Activated B cell treated with CpG ODN at 0.5 μM for 24 hours (primary cell): ENCODE measurements around the gene CCL19. TPM values are rescaled to one million over a fixed set of nuclear protein-coding genes. Genes with fewer than 3 reads are reported as not detected.
"Not testable (repeated sequence)": the region's sequence is repeated elsewhere in the genome, so short reads cannot be mapped to it uniquely, and the experiment has no call there.

Source experiments
- ATAC-seq: fragments of 200-7000 bp; cut with Tn5 transposase; one replicate; pipeline ENCODE4 v1.10.0; 2021; ENCODE audit warnings: low read depth, mild to moderate bottlenecking, moderate library complexity
- CTCF ChIA-PET: fragments of 350-600 bp; sonication (Branson Sonifier 250); formaldehyde crosslinking; loops from one replicate; lab custom pipeline; 2021; ENCODE audit warnings: antibody characterized with exemption; lab: Charles Lee
- POLR2A ChIA-PET: fragments of 350-600 bp; sonication (Branson Sonifier 250); formaldehyde crosslinking; loops from one replicate; lab custom pipeline; 2021; ENCODE audit warnings: antibody characterized with exemption; lab: Charles Lee
- DNase-seq: peaks from one replicate; pipeline ENCODE4 v3.0.0; 2022
- H3K27ac Mint-ChIP-seq: one replicate; pipeline ENCODE4 v1.8.0; 2020; ENCODE audit warnings: mixed read lengths
- H3K27me3 Mint-ChIP-seq: one replicate; pipeline ENCODE4 v1.8.0; 2021; ENCODE audit warnings: mixed read lengths
- H3K36me3 Mint-ChIP-seq: one replicate; pipeline ENCODE4 v1.8.0; 2021; ENCODE audit warnings: low read depth, mixed read lengths
- H3K4me1 Mint-ChIP-seq: one replicate; pipeline ENCODE4 v1.8.0; 2021; ENCODE audit warnings: mixed read lengths
- H3K4me3 Mint-ChIP-seq: one replicate; pipeline ENCODE4 v1.8.0; 2020; ENCODE audit warnings: mild to moderate bottlenecking, mixed read lengths
- H3K9me3 Mint-ChIP-seq: one replicate; pipeline ENCODE4 v1.8.0; 2020; ENCODE audit warnings: mixed read lengths
- intact Hi-C: fragments of 100-400 bp; cut with micrococcal nuclease; formaldehyde crosslinking; loops from one replicate; pipeline ENCODE4 v1.15.1; 2024
- total RNA-seq: library from RNA; stranded (reverse); gene quantifications from 2 replicates; pipeline ENCODE4 v1.2.3, GENCODE V29; 2022
- TF ChIP-seq, protein P1 (sequence below): fragments of 200-600 bp; IDR thresholded peaks from one replicate; pipeline ENCODE4 v1.8.0; 2022; ENCODE audit warnings: antibody characterized with exemption, mild to moderate bottlenecking

CCL19 gene
- total RNA-seq, result not detected in 2 replicates

DNA sequence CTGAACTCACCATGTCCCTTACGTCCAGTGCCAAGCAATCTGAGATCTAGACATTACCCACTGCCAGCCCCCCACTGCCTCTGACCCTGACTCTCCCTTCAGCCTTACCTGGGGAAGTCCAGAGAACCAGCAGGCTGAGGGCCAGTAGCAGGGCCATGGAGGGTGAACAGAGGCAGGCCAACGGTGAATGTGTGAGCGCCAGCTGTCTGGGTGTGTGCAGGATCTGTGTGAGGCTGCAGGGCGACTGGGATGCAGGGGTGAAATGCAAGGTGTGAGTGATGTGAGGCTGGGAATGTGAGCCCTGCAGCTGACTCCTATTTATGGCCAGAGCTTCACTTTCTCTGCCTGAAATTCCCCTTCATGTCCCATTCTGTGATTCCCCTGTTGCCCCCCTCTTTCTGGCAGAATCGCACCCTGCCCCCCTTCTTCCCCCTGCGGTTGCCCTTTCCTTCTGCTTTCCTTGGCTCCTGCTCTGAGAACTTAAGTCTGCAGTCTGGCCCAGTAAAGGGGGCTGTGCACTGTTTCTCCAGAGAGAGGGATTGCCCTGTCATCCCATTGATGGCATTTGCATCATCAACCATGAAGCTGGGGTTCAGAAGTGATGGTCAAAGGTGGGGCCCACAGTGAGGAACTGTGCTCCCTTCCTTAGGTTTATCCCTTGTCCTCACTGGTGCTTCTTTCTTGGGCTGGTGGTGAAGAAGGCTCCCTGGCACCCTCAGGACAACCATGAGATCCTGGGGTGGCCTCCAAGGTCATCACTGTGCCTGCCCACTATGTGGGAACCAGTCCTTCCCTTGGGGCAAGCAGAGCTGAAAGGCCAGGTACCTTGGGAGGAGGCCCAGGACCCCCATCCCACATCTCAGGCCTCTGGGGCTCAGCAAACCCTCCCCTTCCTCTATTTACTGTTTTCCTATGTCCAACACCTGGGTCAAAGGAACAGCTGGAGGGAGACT lies at the start of gene CCL19:
Gene CCL19, minus strand, starts transcription at position 294 of the 953 bp plus-strand sequence. Its CDS starts 137 bp downstream, at position 157.
- ATAC-seq (no peak), DNase-seq (no peak)
- TF ChIP-seq, protein P1, sequence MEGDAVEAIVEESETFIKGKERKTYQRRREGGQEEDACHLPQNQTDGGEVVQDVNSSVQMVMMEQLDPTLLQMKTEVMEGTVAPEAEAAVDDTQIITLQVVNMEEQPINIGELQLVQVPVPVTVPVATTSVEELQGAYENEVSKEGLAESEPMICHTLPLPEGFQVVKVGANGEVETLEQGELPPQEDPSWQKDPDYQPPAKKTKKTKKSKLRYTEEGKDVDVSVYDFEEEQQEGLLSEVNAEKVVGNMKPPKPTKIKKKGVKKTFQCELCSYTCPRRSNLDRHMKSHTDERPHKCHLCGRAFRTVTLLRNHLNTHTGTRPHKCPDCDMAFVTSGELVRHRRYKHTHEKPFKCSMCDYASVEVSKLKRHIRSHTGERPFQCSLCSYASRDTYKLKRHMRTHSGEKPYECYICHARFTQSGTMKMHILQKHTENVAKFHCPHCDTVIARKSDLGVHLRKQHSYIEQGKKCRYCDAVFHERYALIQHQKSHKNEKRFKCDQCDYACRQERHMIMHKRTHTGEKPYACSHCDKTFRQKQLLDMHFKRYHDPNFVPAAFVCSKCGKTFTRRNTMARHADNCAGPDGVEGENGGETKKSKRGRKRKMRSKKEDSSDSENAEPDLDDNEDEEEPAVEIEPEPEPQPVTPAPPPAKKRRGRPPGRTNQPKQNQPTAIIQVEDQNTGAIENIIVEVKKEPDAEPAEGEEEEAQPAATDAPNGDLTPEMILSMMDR, result no peak
- Mint-ChIP-seq H3K36me3 (no peaks in the 10 kb centered on the region), H3K27me3 (peaks cover 17% of the 10 kb centered on the region), H3K4me3 (no peak within 1 kb of the TSS), H3K4me1 (peaks cover 4% of the 10 kb centered on the region), H3K27ac (no peak within 1 kb of the TSS), H3K9me3 (no peaks in the 10 kb centered on the region)
- POLR2A ChIA-PET, result no interaction called here
- intact Hi-C loops, result no loop called here
- CTCF ChIA-PET, result interaction anchor here (2.0 kb wide), 1 partner anchor 11 kb away, joined by 7 read pairs; no protein-coding TSS in a partner anchor

DNA sequence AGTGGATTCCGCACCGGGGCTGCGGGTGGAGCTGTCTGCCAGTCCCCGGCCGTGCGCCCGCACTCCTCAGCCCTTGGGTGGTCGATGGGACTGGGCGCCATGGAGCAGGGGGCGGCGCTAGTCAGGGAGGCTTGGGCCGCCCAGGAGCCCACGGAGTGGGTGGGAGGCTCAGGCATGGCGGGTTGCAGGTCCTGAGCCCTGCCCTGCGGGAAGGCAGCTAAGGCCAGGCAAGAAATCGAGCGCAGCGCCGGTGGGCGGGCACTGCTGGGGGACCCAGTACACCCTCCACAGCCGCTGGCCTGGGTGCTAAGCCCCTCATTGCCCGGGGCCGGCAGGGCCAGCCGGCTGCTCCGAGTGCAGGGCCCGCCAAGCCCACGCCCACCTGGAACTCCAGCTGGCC lies 49.1 kb upstream of the CCL19 start:
- H3K4me1 Mint-ChIP-seq, H3K9me3 Mint-ChIP-seq, CTCF ChIA-PET, intact Hi-C loops, H3K27ac Mint-ChIP-seq, H3K4me3 Mint-ChIP-seq, DNase-seq, H3K36me3 Mint-ChIP-seq, POLR2A ChIA-PET, ATAC-seq: not testable (repeated sequence)
- peaks cover 28% of the 10 kb centered on the region for H3K27me3 Mint-ChIP-seq

DNA sequence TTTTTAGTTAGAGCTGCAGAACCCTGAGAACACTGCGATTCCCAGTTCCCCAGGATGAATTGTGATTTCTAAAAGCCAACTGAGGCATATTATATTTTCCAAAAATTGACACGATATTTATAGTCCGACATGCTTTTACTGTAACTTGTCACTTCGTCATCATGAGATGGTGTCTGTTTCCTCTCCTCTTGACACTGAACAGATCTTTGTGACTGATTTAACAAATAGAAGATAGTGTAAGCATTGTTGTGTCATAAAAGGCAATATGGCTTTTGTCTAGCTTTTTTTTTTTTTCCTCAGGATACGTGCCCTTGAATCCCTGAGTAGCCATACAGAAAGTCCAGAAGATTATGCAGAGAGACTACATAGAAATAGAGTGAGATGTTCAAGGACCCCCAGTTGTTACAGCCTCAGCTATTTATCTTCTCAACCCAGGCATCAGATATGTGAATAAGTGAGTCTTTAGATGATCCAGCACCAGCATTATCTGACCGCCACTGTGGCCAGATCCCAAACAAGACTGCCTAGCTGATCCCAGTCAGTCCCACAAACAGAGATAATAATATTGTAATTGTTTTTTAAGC lies 46.7 kb upstream of the CCL19 start:
- H3K36me3 Mint-ChIP-seq, result no peaks in the 10 kb centered on the region

DNA sequence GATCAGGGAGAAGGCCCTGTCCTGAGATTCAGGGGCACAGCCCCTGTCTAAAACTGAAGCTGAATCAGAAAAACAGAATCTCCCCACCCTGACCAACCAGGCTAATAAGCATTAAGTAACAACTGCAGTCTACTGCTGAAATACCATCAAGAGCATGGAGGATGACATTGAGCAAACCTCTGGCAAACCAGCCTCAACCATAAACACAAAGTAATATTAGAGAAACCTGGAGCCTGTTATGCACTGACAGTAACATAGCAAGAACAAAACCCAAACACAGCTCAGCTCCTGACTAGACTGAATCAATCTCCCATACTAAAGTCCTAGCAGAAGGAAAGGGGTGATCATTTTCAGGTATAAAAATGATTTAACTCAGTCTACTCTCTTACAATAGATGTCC lies 43.6 kb upstream of the CCL19 start:
- DNase-seq, result no peak
- H3K36me3 Mint-ChIP-seq, result no peaks in the 10 kb centered on the region
- H3K9me3 Mint-ChIP-seq, result no peaks in the 10 kb centered on the region
- POLR2A ChIA-PET, result no interaction called here
- no peaks in the 10 kb centered on the region for H3K4me1 Mint-ChIP-seq
- H3K27me3 Mint-ChIP-seq, result peaks cover 24% of the 10 kb centered on the region
- CTCF ChIA-PET, result no interaction called here
- ATAC-seq, result no peak
- no peak overlapping the region for H3K4me3 Mint-ChIP-seq
- intact Hi-C loops, result no loop called here
- no peak overlapping the region for H3K27ac Mint-ChIP-seq
- TF ChIP-seq, protein P1, result no peak

More for the DNA sequence above, 46.7 kb upstream of the CCL19 start:
- Mint-ChIP-seq H3K27me3 (peaks cover 31% of the 10 kb centered on the region), H3K9me3 (no peaks in the 10 kb centered on the region), H3K27ac (no peak overlapping the region), H3K4me3 (no peak overlapping the region), H3K4me1 (no peaks in the 10 kb centered on the region)
- TF ChIP-seq, protein P1, result no peak
- no peak for ATAC-seq
- CTCF ChIA-PET, result no interaction called here
- no peak for DNase-seq
- intact Hi-C loops, result no loop called here
- POLR2A ChIA-PET, result no interaction called here

DNA sequence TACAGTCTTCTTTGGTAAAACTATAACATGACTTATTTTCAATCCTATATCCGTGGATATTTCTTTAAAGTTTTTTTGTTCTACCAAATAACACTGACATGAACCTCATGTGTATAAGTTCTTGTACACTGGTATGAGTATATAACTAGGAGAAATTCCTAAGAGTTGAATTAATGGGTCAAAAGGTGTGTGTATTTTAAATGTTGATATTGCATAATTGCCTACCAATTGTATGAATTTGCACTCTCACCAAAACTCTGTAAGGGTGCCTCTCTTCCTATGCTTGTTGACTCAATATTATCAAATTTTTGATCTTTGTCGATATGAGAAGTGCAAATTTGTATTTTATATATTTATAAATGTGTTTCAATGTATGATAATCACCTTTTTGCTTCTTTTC lies 41.8 kb upstream of the CCL19 start:
- ChIA-PET CTCF (no interaction called here), POLR2A (no interaction called here)

More for the DNA sequence above, 41.8 kb upstream of the CCL19 start:
- intact Hi-C loops, result no loop called here
- no peaks in the 10 kb centered on the region for H3K4me1 Mint-ChIP-seq
- TF ChIP-seq, protein P1, result no peak
- H3K27ac Mint-ChIP-seq, result no peak overlapping the region
- no peak overlapping the region for H3K4me3 Mint-ChIP-seq
- H3K9me3 Mint-ChIP-seq, result no peaks in the 10 kb centered on the region
- H3K36me3 Mint-ChIP-seq, result no peaks in the 10 kb centered on the region
- no peak for ATAC-seq
- no peak for DNase-seq
- peaks cover 20% of the 10 kb centered on the region for H3K27me3 Mint-ChIP-seq
